GM21367 (cell line): ENCODE measurements around the gene SLC15A1.

ENCODE experiments used
- ATAC-seq: cut with Tn5 transposase; IDR thresholded peaks from one replicate; pipeline ENCODE4 v1.9.1; 2021; ENCODE audit not compliant: unreplicated experiment

Gene SLC15A1

GRCh38 chr13:98707281-98707999 lies 45.0 kb downstream of the SLC15A1 start:
- ATAC-seq = peak; percentile 77

GRCh38 chr13:98706446-98707110 lies 45.9 kb downstream of the SLC15A1 start:
- no peak for ATAC-seq

GRCh38 chr13:98697791-98698190 lies 54.7 kb downstream of the SLC15A1 start:
- ATAC-seq = no peak

DNA sequence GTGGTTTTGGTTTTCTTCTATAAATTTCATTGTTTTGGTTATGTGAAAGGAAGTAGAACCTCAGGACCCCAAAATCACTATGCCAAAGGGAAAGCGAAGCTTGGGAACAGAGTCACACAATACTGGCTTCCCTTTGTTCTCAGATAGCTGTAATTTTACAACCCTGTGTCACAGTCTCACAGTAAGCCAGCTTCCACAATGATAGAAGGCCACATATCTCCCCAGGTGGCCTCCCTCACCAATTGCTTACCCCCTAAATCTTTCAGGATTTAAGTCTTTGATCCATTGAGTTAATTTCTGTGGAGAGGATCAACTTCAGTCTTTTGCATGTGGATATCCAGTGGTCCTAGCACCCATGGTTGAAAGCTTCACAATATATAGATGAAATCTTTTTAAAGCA lies 58.7 kb downstream of the SLC15A1 start:
- no peak for ATAC-seq

DNA sequence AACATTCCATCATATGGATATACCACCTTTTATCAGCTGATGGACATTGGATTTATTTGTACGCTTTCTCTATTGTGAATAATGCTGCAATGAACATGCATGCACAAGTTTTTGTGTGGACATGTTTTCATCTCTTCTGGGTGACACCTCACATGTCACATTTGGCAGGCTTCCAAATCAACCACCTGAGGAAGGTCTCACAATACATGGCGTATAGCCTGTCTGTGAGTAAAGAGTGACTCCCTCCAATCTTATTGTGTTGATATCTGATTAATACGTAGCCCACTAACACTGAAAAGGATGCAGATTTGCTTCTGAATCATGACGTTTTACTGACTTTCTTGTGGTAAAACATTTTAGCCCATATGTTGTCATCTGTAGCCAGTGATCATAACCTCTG lies 61.1 kb downstream of the SLC15A1 start:
- ATAC-seq = no peak

DNA sequence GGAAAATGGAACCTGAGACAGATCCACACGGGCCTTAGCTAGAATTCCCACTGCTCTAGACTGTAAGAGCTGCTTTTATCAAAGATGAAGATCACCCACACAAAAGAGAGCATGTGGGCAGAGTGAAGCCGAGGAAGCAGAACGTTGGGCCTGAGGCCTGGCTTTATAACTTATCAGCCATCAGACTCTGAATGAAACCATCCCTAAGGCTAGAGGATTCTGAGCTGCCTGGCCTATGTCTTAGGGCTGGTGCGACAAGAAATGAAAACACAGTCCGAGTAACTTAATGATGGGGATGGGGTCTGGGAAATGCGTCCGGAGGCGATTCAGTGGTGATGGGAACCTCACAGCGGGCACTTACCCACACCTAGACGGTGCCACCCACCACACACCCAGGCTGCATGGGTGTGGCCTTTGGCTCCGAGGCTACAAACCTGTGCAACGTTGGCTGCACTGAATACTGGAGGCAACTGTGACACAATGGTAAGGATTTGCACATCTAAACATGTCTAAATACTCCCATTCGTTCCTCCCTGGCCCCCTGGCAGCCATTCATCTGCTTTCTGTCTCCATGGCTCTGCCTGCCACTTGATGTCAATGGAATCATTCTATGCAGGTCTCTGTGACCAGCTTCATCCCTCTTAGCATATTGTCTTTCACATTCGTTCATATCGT lies 62.0 kb downstream of the SLC15A1 start:
- no peak for ATAC-seq

DNA sequence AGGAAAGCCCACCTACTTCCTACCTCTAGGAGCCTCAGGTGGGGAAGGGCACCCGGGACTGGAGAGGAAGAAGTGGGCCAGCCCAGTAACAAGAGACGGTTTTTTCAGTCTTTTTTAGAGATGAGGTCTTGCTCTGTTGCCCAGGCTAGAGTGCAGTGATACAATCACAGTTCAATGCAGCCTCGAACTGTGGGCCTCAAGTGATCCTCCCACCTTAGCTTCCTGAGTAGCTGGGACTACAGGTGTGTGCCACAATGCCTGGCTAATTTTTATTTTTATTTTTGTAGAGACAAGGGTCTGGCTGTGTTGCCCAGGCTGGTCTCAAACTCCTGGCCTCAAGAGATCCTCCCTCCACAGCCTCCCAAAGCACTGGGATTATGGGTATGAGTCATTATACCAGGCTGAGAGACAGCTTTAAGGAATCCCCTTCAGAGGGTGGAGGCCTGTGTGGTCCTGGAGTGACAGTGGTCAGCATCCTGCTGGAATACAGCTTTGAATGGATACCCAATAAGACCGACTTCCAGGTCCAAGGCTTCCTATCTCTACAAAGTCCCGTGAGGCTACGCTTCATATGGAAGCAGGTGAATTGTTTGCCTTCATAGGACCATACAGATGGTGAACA lies 63.0 kb downstream of the SLC15A1 start:
- no peak for ATAC-seq

DNA sequence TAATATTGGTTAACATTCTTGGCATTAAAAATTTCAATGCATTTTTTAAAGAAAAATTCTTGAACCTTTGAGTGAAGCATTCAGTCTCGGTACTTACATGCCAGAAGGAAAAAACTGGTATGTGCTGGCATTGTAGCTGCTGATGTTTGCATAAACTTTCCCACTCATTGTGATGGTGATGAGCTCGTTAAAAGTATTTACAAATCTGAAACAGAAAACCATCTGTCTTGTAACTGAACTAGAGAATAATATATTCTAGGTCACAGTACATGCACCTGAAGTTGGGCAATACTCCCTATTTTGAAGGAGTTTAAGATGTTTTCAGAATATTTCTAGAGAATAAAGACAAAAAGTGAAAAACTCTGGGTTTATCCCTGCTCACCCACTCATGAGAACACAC lies 64.1 kb downstream of the SLC15A1 start:
- ATAC-seq = no peak

- ATAC-seq = no peak
Observed at GRCh38 chr13:98687319-98687718, 65.2 kb downstream of the SLC15A1 start.

DNA sequence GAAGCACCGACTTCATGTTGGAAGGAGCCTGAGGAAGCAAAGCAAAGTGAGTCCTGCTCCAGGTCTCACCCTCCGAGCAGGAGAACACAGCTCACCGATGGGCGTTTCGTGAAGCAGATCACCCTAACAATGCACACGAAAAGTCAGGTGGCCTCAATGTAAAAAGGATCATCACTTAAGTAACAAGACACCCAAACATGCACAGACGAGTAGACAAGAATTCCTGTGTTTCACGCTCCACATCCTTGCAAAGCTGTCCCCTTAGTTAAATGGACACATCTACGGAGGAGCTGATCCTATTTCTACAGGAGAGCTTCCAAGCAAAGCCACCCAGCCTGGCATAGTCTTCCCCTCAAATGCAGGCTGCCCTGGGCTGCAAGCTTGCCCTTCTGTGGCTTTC lies 66.2 kb downstream of the SLC15A1 start:
- no peak for ATAC-seq

- no peak for ATAC-seq
Observed at GRCh38 chr13:98685146-98685545, 67.3 kb downstream of the SLC15A1 start.

DNA sequence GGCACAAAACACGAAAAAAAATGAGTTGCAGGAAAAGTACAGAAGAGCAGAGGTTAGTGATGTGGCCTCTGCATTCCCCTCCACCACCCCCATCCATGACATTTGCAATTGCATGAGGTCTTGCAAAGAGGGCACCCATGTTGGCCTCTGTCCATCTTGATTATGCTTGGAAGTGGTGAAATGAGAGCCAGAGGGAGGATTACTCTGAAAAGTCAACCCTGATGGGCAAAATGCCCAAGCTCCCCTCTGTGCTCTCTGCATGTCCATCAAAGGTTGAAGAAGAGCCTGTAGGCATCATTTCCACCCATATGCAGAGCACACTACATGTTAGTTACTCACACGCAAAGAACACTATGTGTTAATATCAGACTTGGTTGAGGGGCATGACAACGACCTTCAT lies 71.4 kb downstream of the SLC15A1 start:
- no peak for ATAC-seq

- ATAC-seq = no peak
Observed at GRCh38 chr13:98678741-98679140, 73.7 kb downstream of the SLC15A1 start.

DNA sequence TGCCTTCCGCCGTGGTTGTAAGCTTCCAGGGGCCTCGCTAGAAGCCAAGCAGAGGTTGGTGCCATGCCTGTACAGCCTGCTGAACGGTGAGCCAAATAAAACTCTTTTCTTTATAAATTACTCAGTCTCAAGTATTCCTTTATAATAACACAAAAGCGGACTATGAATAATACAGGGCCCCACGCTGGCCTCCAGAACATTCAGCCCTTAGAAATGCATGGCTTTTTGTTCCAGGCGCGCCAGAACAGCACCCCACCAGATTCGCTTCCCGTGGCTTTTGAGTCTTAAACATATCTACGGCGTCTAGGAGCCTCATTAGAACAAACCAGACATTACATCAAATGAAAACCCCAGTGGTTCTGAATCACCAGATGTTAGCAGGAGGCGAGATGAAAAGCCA lies 75.1 kb downstream of the SLC15A1 start:
- no peak for ATAC-seq

DNA sequence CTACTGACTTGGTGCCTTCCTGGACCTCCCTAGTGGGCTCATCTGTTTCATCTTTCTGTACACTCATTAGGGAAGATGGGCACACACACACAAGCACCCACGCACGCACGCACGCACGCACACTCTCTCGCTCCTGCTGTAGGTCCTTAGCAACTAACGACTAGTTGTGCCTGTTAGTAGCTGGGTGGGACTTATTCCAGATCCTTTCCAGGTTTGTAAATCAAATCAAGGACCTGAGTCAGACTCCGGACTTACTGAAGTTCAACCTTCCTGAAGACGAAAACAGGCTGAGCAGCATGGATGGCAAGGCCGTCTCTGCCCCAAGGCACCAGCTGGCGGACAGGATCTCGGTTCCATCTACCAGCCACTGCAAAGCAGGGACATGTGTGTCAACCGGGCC lies 76.2 kb downstream of the SLC15A1 start:
- no peak for ATAC-seq

- ATAC-seq = no peak
Observed at GRCh38 chr13:98675837-98676236, 76.6 kb downstream of the SLC15A1 start.

DNA sequence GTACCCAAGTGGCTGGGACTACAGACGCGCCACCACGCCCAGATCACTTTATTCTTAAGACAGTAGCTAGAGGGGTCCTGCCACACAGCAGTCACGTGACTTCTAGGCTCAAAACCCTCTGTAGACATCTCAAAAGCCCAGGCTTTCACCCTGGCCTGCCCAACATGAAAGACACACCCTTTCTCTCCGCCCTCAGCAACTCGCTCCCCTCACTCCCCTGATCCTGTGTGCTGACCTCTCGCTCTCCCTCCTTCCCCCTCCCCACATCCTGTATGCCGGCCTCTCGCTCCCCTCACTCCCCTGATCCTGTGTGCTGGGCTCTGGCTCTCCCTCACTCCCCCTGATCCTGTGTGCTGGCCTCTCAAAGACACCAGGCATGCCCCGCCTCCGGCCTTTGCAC lies 77.4 kb downstream of the SLC15A1 start:
- ATAC-seq = no peak

DNA sequence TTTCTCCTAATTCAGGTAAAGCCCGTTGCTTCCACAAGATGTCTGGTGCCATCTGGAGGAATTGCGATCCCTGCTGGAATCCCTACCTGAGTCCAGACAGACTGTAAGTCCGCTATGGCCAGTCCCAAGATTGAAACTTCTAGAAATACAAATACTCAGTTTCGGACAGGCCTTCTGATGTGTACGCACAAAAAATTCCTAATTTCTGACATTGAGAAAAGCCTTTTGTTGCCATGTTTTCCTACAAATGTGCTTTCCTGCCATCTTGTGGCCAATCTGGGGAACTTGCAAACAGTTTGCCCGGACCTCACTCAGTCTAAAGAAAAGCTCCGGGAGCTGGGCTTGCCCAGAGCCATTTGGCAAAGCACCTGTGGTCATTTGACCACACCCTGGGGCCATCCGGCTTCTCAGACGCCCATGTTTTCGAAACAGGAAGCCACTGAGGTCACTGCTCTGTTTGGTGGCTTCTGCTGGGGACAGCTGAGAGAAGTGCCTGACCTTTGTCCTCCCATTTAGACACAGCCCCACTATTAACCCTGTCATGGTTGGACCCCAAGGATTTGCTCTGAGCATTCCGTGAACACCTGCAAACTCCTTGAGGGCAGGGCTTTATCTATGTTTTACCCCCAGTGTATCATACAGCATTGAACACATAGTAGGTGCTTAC lies 79.4 kb downstream of the SLC15A1 start:
- peak; percentile 78 for ATAC-seq

DNA sequence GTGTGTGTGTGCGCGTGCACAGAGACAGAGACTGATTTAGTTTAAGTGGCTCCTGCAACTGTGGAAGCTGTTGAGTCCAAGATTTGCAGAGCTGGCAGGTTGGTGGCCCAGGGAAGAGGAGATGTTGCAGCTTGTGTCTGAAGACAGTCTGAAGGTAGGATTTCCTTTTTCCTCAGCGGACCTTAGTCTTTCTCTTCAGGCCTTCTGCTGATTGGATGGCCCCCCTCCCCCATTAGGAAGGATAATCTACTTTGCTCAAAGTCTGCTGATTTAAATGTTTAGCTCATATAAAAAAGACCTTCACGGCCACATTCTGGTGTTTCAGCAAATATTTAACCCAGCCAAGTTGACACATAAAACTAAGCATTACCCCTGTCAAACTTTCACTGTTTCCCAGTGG lies 84.3 kb downstream of the SLC15A1 start:
- no peak for ATAC-seq

- ATAC-seq = no peak
Observed at GRCh38 chr13:98665638-98665995, 86.9 kb downstream of the SLC15A1 start.

- no peak for ATAC-seq
Observed at GRCh38 chr13:98664924-98665637, 87.4 kb downstream of the SLC15A1 start.
